Activated naive CD8-positive, alpha-beta T cell (primary cell): ENCODE results near the gene HNRNPLL.
"Not testable (repeated sequence)": the region's sequence is repeated elsewhere in the genome, so short reads cannot be mapped to it uniquely, and the experiment has no call there.

ENCODE experiments used
- H3K27ac Mint-ChIP-seq: one replicate; pipeline ENCODE4 v1.8.0; 2021; ENCODE audit warnings: mixed read lengths
- H3K27me3 Mint-ChIP-seq: one replicate; pipeline ENCODE4 v1.8.0; 2021; ENCODE audit warnings: mixed read lengths
- H3K36me3 Mint-ChIP-seq: one replicate; pipeline ENCODE4 v1.8.0; 2021; ENCODE audit warnings: mixed read lengths
- H3K4me1 Mint-ChIP-seq: one replicate; pipeline ENCODE4 v1.8.0; 2021; ENCODE audit warnings: low read depth, mixed read lengths
- H3K4me3 Mint-ChIP-seq: one replicate; pipeline ENCODE4 v1.8.0; 2021; ENCODE audit warnings: mild to moderate bottlenecking, mixed read lengths
- H3K9me3 Mint-ChIP-seq: one replicate; pipeline ENCODE4 v1.8.0; 2021; ENCODE audit warnings: low read depth, mixed read lengths

The HNRNPLL gene

GRCh38 chr2:38537937-38538525 is 64.7 kb downstream of the HNRNPLL start:
- Mint-ChIP-seq H3K36me3 (no peaks in the 10 kb centered on the region), H3K4me3 (no peak overlapping the region), H3K4me1 (peaks cover 17% of the 10 kb centered on the region), H3K27me3 (peaks cover 12% of the 10 kb centered on the region), H3K9me3 (no peaks in the 10 kb centered on the region), H3K27ac (no peak overlapping the region)

- peaks cover 12% of the 10 kb centered on the region for H3K27me3 Mint-ChIP-seq
- not testable (repeated sequence) for H3K9me3 Mint-ChIP-seq, H3K36me3 Mint-ChIP-seq, H3K27ac Mint-ChIP-seq, H3K4me1 Mint-ChIP-seq, H3K4me3 Mint-ChIP-seq
Observed at GRCh38 chr2:38537296-38537695, 65.4 kb downstream of the HNRNPLL start.

GRCh38 chr2:38535744-38536506 is 66.8 kb downstream of the HNRNPLL start:
- Mint-ChIP-seq H3K36me3 (no peaks in the 10 kb centered on the region), H3K9me3 (no peaks in the 10 kb centered on the region), H3K4me3 (peak overlapping the region; percentile 70), H3K27ac (no peak overlapping the region), H3K4me1 (peaks cover 2% of the 10 kb centered on the region), H3K27me3 (peaks cover 12% of the 10 kb centered on the region)

GRCh38 chr2:38535404-38535743 is 67.4 kb downstream of the HNRNPLL start:
- H3K4me3 Mint-ChIP-seq = peak overlapping the region; percentile 70
- H3K27ac Mint-ChIP-seq = no peak overlapping the region
- H3K4me1 Mint-ChIP-seq = peaks cover 2% of the 10 kb centered on the region
- H3K27me3 Mint-ChIP-seq = peaks cover 9% of the 10 kb centered on the region
- no peaks in the 10 kb centered on the region for H3K9me3 Mint-ChIP-seq
- no peaks in the 10 kb centered on the region for H3K36me3 Mint-ChIP-seq

GRCh38 chr2:38534746-38535403 is 67.9 kb downstream of the HNRNPLL start:
- Mint-ChIP-seq H3K36me3 (no peaks in the 10 kb centered on the region), H3K9me3 (no peaks in the 10 kb centered on the region), H3K4me1 (peaks cover 2% of the 10 kb centered on the region), H3K4me3 (peak overlapping the region; percentile 70), H3K27ac (no peak overlapping the region), H3K27me3 (peaks cover 5% of the 10 kb centered on the region)

GRCh38 chr2:38533757-38534545 is 68.8 kb downstream of the HNRNPLL start:
- peaks cover 2% of the 10 kb centered on the region for H3K4me1 Mint-ChIP-seq
- no peaks in the 10 kb centered on the region for H3K36me3 Mint-ChIP-seq
- no peak overlapping the region for H3K27ac Mint-ChIP-seq
- H3K27me3 Mint-ChIP-seq = peaks cover 5% of the 10 kb centered on the region
- H3K4me3 Mint-ChIP-seq = no peak overlapping the region
- H3K9me3 Mint-ChIP-seq = no peaks in the 10 kb centered on the region

GRCh38 chr2:38533180-38533579 is 69.5 kb downstream of the HNRNPLL start:
- Mint-ChIP-seq H3K4me1 (peaks cover 6% of the 10 kb centered on the region), H3K4me3 (no peak overlapping the region), H3K27ac (no peak overlapping the region), H3K27me3 (peaks cover 6% of the 10 kb centered on the region), H3K36me3 (peaks cover 2% of the 10 kb centered on the region), H3K9me3 (no peaks in the 10 kb centered on the region)

- Mint-ChIP-seq H3K4me3 (no peak overlapping the region), H3K36me3 (peaks cover 2% of the 10 kb centered on the region), H3K4me1 (peaks cover 6% of the 10 kb centered on the region), H3K27me3 (peaks cover 9% of the 10 kb centered on the region), H3K27ac (peak overlapping the region; percentile 2), H3K9me3 (no peaks in the 10 kb centered on the region)
Observed at GRCh38 chr2:38532366-38532765, 70.4 kb downstream of the HNRNPLL start.

- H3K4me1 Mint-ChIP-seq = peaks cover 5% of the 10 kb centered on the region
- peaks cover 9% of the 10 kb centered on the region for H3K27me3 Mint-ChIP-seq
- peaks cover 2% of the 10 kb centered on the region for H3K36me3 Mint-ChIP-seq
- H3K27ac Mint-ChIP-seq = no peak overlapping the region
- H3K9me3 Mint-ChIP-seq = no peaks in the 10 kb centered on the region
- H3K4me3 Mint-ChIP-seq = no peak overlapping the region
Observed at GRCh38 chr2:38529208-38529607, 73.5 kb downstream of the HNRNPLL start.

GRCh38 chr2:38528534-38528933 is 74.2 kb downstream of the HNRNPLL start:
- Mint-ChIP-seq H3K27me3 (peaks cover 9% of the 10 kb centered on the region), H3K9me3 (no peaks in the 10 kb centered on the region), H3K36me3 (peaks cover 2% of the 10 kb centered on the region), H3K4me3 (peak overlapping the region; percentile 63), H3K27ac (no peak overlapping the region), H3K4me1 (peaks cover 5% of the 10 kb centered on the region)

- Mint-ChIP-seq H3K4me1 (peaks cover 5% of the 10 kb centered on the region), H3K36me3 (peaks cover 2% of the 10 kb centered on the region), H3K27me3 (peaks cover 9% of the 10 kb centered on the region), H3K27ac (no peak overlapping the region), H3K4me3 (peak overlapping the region; percentile 63), H3K9me3 (no peaks in the 10 kb centered on the region)
Observed at GRCh38 chr2:38528008-38528442, 74.7 kb downstream of the HNRNPLL start.

- Mint-ChIP-seq H3K9me3 (no peaks in the 10 kb centered on the region), H3K27me3 (peaks cover 9% of the 10 kb centered on the region), H3K4me3 (peak overlapping the region; percentile 54), H3K27ac (no peak overlapping the region), H3K36me3 (peaks cover 2% of the 10 kb centered on the region), H3K4me1 (peaks cover 5% of the 10 kb centered on the region)
Observed at GRCh38 chr2:38527338-38528007, 75.3 kb downstream of the HNRNPLL start.

GRCh38 chr2:38526195-38526594 is 76.5 kb downstream of the HNRNPLL start:
- no peaks in the 10 kb centered on the region for H3K9me3 Mint-ChIP-seq
- H3K27me3 Mint-ChIP-seq = peaks cover 9% of the 10 kb centered on the region
- peaks cover 5% of the 10 kb centered on the region for H3K4me1 Mint-ChIP-seq

GRCh38 chr2:38524580-38524979 is 78.1 kb downstream of the HNRNPLL start:
- Mint-ChIP-seq H3K9me3 (no peaks in the 10 kb centered on the region), H3K4me3 (no peak overlapping the region), H3K4me1 (peaks cover 5% of the 10 kb centered on the region), H3K27me3 (peaks cover 9% of the 10 kb centered on the region), H3K36me3 (peaks cover 2% of the 10 kb centered on the region), H3K27ac (no peak overlapping the region)

More at GRCh38 chr2:38526195-38526594, 76.5 kb downstream of the HNRNPLL start:
- H3K4me3 Mint-ChIP-seq = no peak overlapping the region
- H3K27ac Mint-ChIP-seq = no peak overlapping the region
- peaks cover 2% of the 10 kb centered on the region for H3K36me3 Mint-ChIP-seq
